ENCODE results near the gene WDR3. TPM values are rescaled to one million over a fixed set of nuclear protein-coding genes. Genes with fewer than 3 reads are reported as not detected.
A peak's percentile ranks its signal among the peaks of the same experiment; 100 is the strongest.

The WDR3 gene
- total and polyA plus RNA-seq, 12 donors, result 1.5 to 16.8 (median 12.3) TPM

GRCh38 chr1:117925981-117926380, 3.6 kb upstream of the WDR3 start:
- DNase-seq, result no peak
- H3K4me1 ChIP-seq, result peaks cover 0 to 42% (median 29%) of the 10 kb centered on the region in 9 donors
- no peak for ATAC-seq
- H3K27ac ChIP-seq, result peak overlapping the region in 1 of 10 donors; percentile 65
- TF ChIP-seq CTCF (IDR thresholded peaks at IDR 0.05), result no peak
- intact Hi-C loops (cut with DNase I), result loop anchor here in 1 of 10 donors (10.0 kb wide), 1 partner anchor 561 kb away; the partner anchor contains the start of gene MAN1A2
- H3K36me3 ChIP-seq, result no peaks in the 10 kb centered on the region
- H3K4me3 ChIP-seq, result no peak overlapping the region
- 90 to 94% methylated on average over 3 of the region's 3 CpGs for WGBS, 2 donors
- no peaks in the 10 kb centered on the region for H3K27me3 ChIP-seq
- no peaks in the 10 kb centered on the region for H3K9me3 ChIP-seq

- intact Hi-C loops (cut with DNase I), result loop anchor here in 1 of 10 donors (10.0 kb wide), 1 partner anchor 564 kb away; the partner anchor contains the start of gene MAN1A2
- Histone ChIP-seq H3K9me3 (no peaks in the 10 kb centered on the region), H3K36me3 (peaks cover 0 to 7% (median 0%) of the 10 kb centered on the region in 9 donors), H3K27ac (peak overlapping the region; percentile 65 to 95 (median 89)), H3K4me3 (peak overlapping the region; percentile 79 to 97 (median 90)), H3K4me1 (peaks cover 0 to 58% (median 36%) of the 10 kb centered on the region in 9 donors), H3K27me3 (no peaks in the 10 kb centered on the region)
- ATAC-seq (peak; percentile 70 to 86 (median 78)), DNase-seq (peak; percentile 38 to 65)
- peak in 5 of 9 donors; percentile 4 to 30 (median 25) for TF ChIP-seq CTCF (IDR thresholded peaks at IDR 0.05)
- WGBS, 2 donors, result 1% methylated on average over 24 of the region's 24 CpGs
Observed at GRCh38 chr1:117928881-117929342, 627 bp upstream of the WDR3 start.

GRCh38 chr1:117930173-117930447, 571 bp downstream of the WDR3 start:
- peak overlapping the region; percentile 79 to 97 (median 90) for H3K4me3 ChIP-seq
- no peaks in the 10 kb centered on the region for H3K9me3 ChIP-seq
- intact Hi-C loops (cut with DNase I), result no loop called here
- ATAC-seq, result no peak
- 1% methylated on average over 12 of the region's 12 CpGs for WGBS, 2 donors
- peak overlapping the region in 9 of 10 donors; percentile 81 to 95 (median 89) for H3K27ac ChIP-seq
- peaks cover 0 to 58% (median 36%) of the 10 kb centered on the region in 9 donors for H3K4me1 ChIP-seq
- peaks cover 0 to 19% (median 0%) of the 10 kb centered on the region in 9 donors for H3K36me3 ChIP-seq
- no peaks in the 10 kb centered on the region for H3K27me3 ChIP-seq
- DNase-seq, result no peak
- TF ChIP-seq CTCF (IDR thresholded peaks at IDR 0.05), result no peak

- Histone ChIP-seq H3K27me3 (no peaks in the 10 kb centered on the region), H3K27ac (peak overlapping the region in 6 of 10 donors; percentile 21 to 95 (median 90)), H3K4me3 (peak overlapping the region; percentile 79 to 97 (median 90)), H3K36me3 (peaks cover 0 to 22% (median 0%) of the 10 kb centered on the region in 9 donors), H3K4me1 (peaks cover 0 to 54% (median 36%) of the 10 kb centered on the region in 9 donors), H3K9me3 (no peaks in the 10 kb centered on the region)
- TF ChIP-seq CTCF (IDR thresholded peaks at IDR 0.05), result no peak
- ATAC-seq, result no peak
- intact Hi-C loops (cut with DNase I), result no loop called here
- 7 to 9% methylated on average over 6 of the region's 6 CpGs for WGBS, 2 donors
- DNase-seq, result no peak
Observed at GRCh38 chr1:117930484-117930883, 945 bp downstream of the WDR3 start.
